HUES64 (cell line): Measurements from ENCODE around the gene TMEM97.
"Not testable (repeated sequence)": the region's sequence is repeated elsewhere in the genome, so short reads cannot be mapped to it uniquely, and the experiment has no call there.

Experiments used
- H3K27ac ChIP-seq: 2 replicates; pipeline ENCODE4 v1.7.0; 2013; ENCODE audit warnings: low read depth, low read length, inconsistent platforms
- H3K27me3 ChIP-seq: 2 replicates; pipeline ENCODE4 v1.6.1; 2013; ENCODE audit warnings: mild to moderate bottlenecking, low read length; ENCODE audit not compliant: insufficient read depth
- H3K36me3 ChIP-seq: 2 replicates; pipeline ENCODE4 v1.6.1; 2013; ENCODE audit warnings: mild to moderate bottlenecking, low read length; ENCODE audit not compliant: insufficient read depth
- H3K4me1 ChIP-seq: 2 replicates; pipeline ENCODE4 v1.6.1; 2013; ENCODE audit warnings: mild to moderate bottlenecking, low read length, moderate library complexity; ENCODE audit not compliant: insufficient read depth
- H3K4me3 ChIP-seq: 2 replicates; pipeline ENCODE4 v1.5.1; 2013; ENCODE audit warnings: mild to moderate bottlenecking, low read length, moderate library complexity
- H3K9ac ChIP-seq: 2 replicates; pipeline ENCODE4 v1.6.1; 2013; ENCODE audit warnings: mild to moderate bottlenecking, low read depth, low read length
- H3K9me3 ChIP-seq: 2 replicates; pipeline ENCODE4 v1.6.1; 2013; ENCODE audit warnings: low read depth, low read length; ENCODE audit not compliant: insufficient read depth
- WGBS: fragments of 150-250, 120-280 bp; methylation state at CpG from one replicate; pipeline ENCODE4 v1.1.7; 2013; ENCODE audit warnings: missing lambda C conversion rate; 5-methylcytosine and 5-hydroxymethylcytosine counted together

Gene TMEM97

GRCh38 chr17:28285965-28286364 lies 33.0 kb upstream of the TMEM97 start:
- no peaks in the 10 kb centered on the region for H3K27me3 ChIP-seq

GRCh38 chr17:28290703-28291102 lies 28.3 kb upstream of the TMEM97 start:
- 86% methylated on average over 2 of the region's 2 CpGs for WGBS
- Histone ChIP-seq H3K27ac (no peak overlapping the region), H3K36me3 (no peaks in the 10 kb centered on the region), H3K4me3 (no peak overlapping the region), H3K4me1 (no peaks in the 10 kb centered on the region), H3K27me3 (no peaks in the 10 kb centered on the region), H3K9me3 (no peaks in the 10 kb centered on the region), H3K9ac (no peak overlapping the region)

More at GRCh38 chr17:28285965-28286364, 33.0 kb upstream of the TMEM97 start:
- Histone ChIP-seq H3K36me3 (no peaks in the 10 kb centered on the region), H3K9ac (no peak overlapping the region), H3K4me3 (no peak overlapping the region), H3K4me1 (no peaks in the 10 kb centered on the region), H3K9me3 (no peaks in the 10 kb centered on the region), H3K27ac (no peak overlapping the region)
- 100% methylated on average over 1 of the region's 2 CpGs for WGBS

- Histone ChIP-seq H3K9me3 (no peaks in the 10 kb centered on the region), H3K36me3 (no peaks in the 10 kb centered on the region), H3K9ac (no peak overlapping the region), H3K27me3 (no peaks in the 10 kb centered on the region), H3K4me1 (no peaks in the 10 kb centered on the region), H3K27ac (no peak overlapping the region), H3K4me3 (no peak overlapping the region)
- no CpG with 5 or more reads among the region's 1 CpG for WGBS
Measured at GRCh38 chr17:28291780-28292330, 27.1 kb upstream of the TMEM97 start.

- 88% methylated on average over 12 of the region's 12 CpGs for WGBS
- H3K36me3 ChIP-seq, H3K4me1 ChIP-seq, H3K9me3 ChIP-seq, H3K4me3 ChIP-seq, H3K27me3 ChIP-seq, H3K9ac ChIP-seq, H3K27ac ChIP-seq: not testable (repeated sequence)
Measured at GRCh38 chr17:28292878-28293277, 26.1 kb upstream of the TMEM97 start.

- Histone ChIP-seq H3K4me1 (no peaks in the 10 kb centered on the region), H3K36me3 (no peaks in the 10 kb centered on the region), H3K27ac (no peak overlapping the region), H3K9ac (no peak overlapping the region), H3K9me3 (no peaks in the 10 kb centered on the region), H3K27me3 (no peaks in the 10 kb centered on the region), H3K4me3 (no peak overlapping the region)
- WGBS = 98% methylated on average over 6 of the region's 6 CpGs
Measured at GRCh38 chr17:28293994-28294393, 25.0 kb upstream of the TMEM97 start.

GRCh38 chr17:28295677-28296578 lies 23.1 kb upstream of the TMEM97 start:
- Histone ChIP-seq H3K27me3 (no peaks in the 10 kb centered on the region), H3K36me3 (no peaks in the 10 kb centered on the region), H3K9me3 (no peaks in the 10 kb centered on the region), H3K4me1 (no peaks in the 10 kb centered on the region), H3K27ac (no peak overlapping the region), H3K9ac (no peak overlapping the region), H3K4me3 (no peak overlapping the region)
- 85% methylated on average over 2 of the region's 3 CpGs for WGBS

- H3K36me3 ChIP-seq = no peaks in the 10 kb centered on the region
- H3K4me3 ChIP-seq = no peak overlapping the region
- H3K27ac ChIP-seq = no peak overlapping the region
- no peaks in the 10 kb centered on the region for H3K9me3 ChIP-seq
- H3K27me3 ChIP-seq = no peaks in the 10 kb centered on the region
- H3K9ac ChIP-seq = no peak overlapping the region
- H3K4me1 ChIP-seq = no peaks in the 10 kb centered on the region
- WGBS = 87% methylated on average over 3 of the region's 3 CpGs
Measured at GRCh38 chr17:28298449-28298848, 20.6 kb upstream of the TMEM97 start.

GRCh38 chr17:28306954-28307401 lies 12.0 kb upstream of the TMEM97 start:
- H3K4me1 ChIP-seq = no peaks in the 10 kb centered on the region
- no peaks in the 10 kb centered on the region for H3K36me3 ChIP-seq
- 95% methylated on average over 38 of the region's 38 CpGs for WGBS
- H3K27ac ChIP-seq = no peak overlapping the region
- no peaks in the 10 kb centered on the region for H3K9me3 ChIP-seq
- H3K9ac ChIP-seq = no peak overlapping the region
- no peaks in the 10 kb centered on the region for H3K27me3 ChIP-seq
- no peak overlapping the region for H3K4me3 ChIP-seq

- no peak overlapping the region for H3K4me3 ChIP-seq
- no peak overlapping the region for H3K9ac ChIP-seq
- H3K27ac ChIP-seq = no peak overlapping the region
- H3K9me3 ChIP-seq = no peaks in the 10 kb centered on the region
- no peaks in the 10 kb centered on the region for H3K27me3 ChIP-seq
- H3K36me3 ChIP-seq = no peaks in the 10 kb centered on the region
- 79% methylated on average over 2 of the region's 2 CpGs for WGBS
- peaks cover 8% of the 10 kb centered on the region; the same call in 1 of the 2 replicates for H3K4me1 ChIP-seq
Measured at GRCh38 chr17:28313841-28314240, 5.2 kb upstream of the TMEM97 start.

- Histone ChIP-seq H3K27me3 (no peaks in the 10 kb centered on the region), H3K4me3 (no peak overlapping the region), H3K36me3 (peaks cover 9% of the 10 kb centered on the region), H3K9ac (no peak overlapping the region), H3K9me3 (no peaks in the 10 kb centered on the region), H3K4me1 (peaks cover 18% of the 10 kb centered on the region), H3K27ac (no peak overlapping the region)
- WGBS = 92% methylated on average over 4 of the region's 4 CpGs
Measured at GRCh38 chr17:28315846-28316705, 2.9 kb upstream of the TMEM97 start.
